ENCODE results near the gene PRLR.

DNA sequence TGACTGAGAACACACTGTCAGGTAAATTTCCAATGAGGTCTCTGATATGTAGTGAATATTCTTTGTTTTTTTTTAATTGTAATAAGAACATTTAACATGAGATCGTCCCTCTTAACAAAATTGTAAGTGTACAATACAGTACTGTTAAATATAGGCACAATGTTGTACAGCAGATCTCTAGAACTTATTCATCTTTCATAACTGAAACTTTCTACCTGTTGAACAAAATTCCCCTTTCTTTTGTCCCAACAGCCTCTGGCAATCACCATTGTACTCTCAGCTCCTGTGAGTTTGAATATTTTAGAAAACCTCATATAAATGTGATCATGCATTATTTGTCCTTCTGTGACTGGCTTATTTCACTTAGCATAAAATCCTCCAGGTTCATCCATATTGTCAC is 10.6 kb upstream of the PRLR start:
- TF ChIP-seq, protein P1, sequence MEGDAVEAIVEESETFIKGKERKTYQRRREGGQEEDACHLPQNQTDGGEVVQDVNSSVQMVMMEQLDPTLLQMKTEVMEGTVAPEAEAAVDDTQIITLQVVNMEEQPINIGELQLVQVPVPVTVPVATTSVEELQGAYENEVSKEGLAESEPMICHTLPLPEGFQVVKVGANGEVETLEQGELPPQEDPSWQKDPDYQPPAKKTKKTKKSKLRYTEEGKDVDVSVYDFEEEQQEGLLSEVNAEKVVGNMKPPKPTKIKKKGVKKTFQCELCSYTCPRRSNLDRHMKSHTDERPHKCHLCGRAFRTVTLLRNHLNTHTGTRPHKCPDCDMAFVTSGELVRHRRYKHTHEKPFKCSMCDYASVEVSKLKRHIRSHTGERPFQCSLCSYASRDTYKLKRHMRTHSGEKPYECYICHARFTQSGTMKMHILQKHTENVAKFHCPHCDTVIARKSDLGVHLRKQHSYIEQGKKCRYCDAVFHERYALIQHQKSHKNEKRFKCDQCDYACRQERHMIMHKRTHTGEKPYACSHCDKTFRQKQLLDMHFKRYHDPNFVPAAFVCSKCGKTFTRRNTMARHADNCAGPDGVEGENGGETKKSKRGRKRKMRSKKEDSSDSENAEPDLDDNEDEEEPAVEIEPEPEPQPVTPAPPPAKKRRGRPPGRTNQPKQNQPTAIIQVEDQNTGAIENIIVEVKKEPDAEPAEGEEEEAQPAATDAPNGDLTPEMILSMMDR (IDR thresholded peaks at IDR 0.05): no peak
- no peak for TF ChIP-seq POLR2A (IDR thresholded peaks at IDR 0.05)

All from heart left ventricle (tissue), 13 donors.